BLaER1 (cell line): ENCODE measurements around the gene MROH7.

Experiments
- H3K27ac ChIP-seq: shearing (Covaris generic); formaldehyde crosslinking; 2 replicates; pipeline ENCODE4 v1.8.1; 2022
- H3K27me3 ChIP-seq: shearing (Covaris generic); formaldehyde crosslinking; 2 replicates; pipeline ENCODE4 v1.8.1; 2022
- H3K36me3 ChIP-seq: shearing (Covaris generic); formaldehyde crosslinking; 2 replicates; pipeline ENCODE4 v1.8.1; 2022
- H3K4me1 ChIP-seq: shearing (Covaris generic); formaldehyde crosslinking; 2 replicates; pipeline ENCODE4 v1.8.1; 2022
- H3K4me2 ChIP-seq: shearing (Covaris generic); formaldehyde crosslinking; 2 replicates; pipeline ENCODE4 v1.8.1; 2022
- H3K4me3 ChIP-seq: shearing (Covaris generic); formaldehyde crosslinking; 2 replicates; pipeline ENCODE4 v1.8.1; 2022
- H3K9ac ChIP-seq: shearing (Covaris generic); formaldehyde crosslinking; 2 replicates; pipeline ENCODE4 v1.8.1; 2022
- H3K9me3 ChIP-seq: shearing (Covaris generic); formaldehyde crosslinking; 2 replicates; pipeline ENCODE4 v1.8.1; 2022
- H4K20me1 ChIP-seq: shearing (Covaris generic); formaldehyde crosslinking; 2 replicates; pipeline ENCODE4 v1.8.1; 2022
- Cebpa-rat ChIP-seq: shearing (Covaris generic); IDR thresholded peaks from 2 replicates; pipeline ENCODE4 v1.8.1; 2022

Gene MROH7

GRCh38 chr1:54609301-54609921 lies 32.2 kb upstream of the MROH7 start:
- H3K27me3 ChIP-seq, result no peaks in the 10 kb centered on the region
- H4K20me1 ChIP-seq, result no peaks in the 10 kb centered on the region
- H3K4me1 ChIP-seq, result peaks cover 29% of the 10 kb centered on the region
- peak overlapping the region; percentile 50 for H3K4me2 ChIP-seq
- no peak for TF ChIP-seq Cebpa-rat
- H3K36me3 ChIP-seq, result no peaks in the 10 kb centered on the region
- H3K4me3 ChIP-seq, result no peak overlapping the region
- peak overlapping the region; percentile 49; the same call in 1 of the 2 replicates for H3K27ac ChIP-seq
- no peak overlapping the region for H3K9ac ChIP-seq
- H3K9me3 ChIP-seq, result no peaks in the 10 kb centered on the region

- Histone ChIP-seq H3K27me3 (no peaks in the 10 kb centered on the region), H3K4me2 (peak overlapping the region; percentile 50; the same call in 1 of the 2 replicates), H3K9me3 (no peaks in the 10 kb centered on the region), H3K27ac (no peak overlapping the region), H3K4me3 (no peak overlapping the region), H4K20me1 (no peaks in the 10 kb centered on the region), H3K4me1 (peaks cover 22% of the 10 kb centered on the region), H3K36me3 (no peaks in the 10 kb centered on the region), H3K9ac (no peak overlapping the region)
- TF ChIP-seq Cebpa-rat, result no peak
Measured at GRCh38 chr1:54610048-54610447, 31.5 kb upstream of the MROH7 start.

DNA sequence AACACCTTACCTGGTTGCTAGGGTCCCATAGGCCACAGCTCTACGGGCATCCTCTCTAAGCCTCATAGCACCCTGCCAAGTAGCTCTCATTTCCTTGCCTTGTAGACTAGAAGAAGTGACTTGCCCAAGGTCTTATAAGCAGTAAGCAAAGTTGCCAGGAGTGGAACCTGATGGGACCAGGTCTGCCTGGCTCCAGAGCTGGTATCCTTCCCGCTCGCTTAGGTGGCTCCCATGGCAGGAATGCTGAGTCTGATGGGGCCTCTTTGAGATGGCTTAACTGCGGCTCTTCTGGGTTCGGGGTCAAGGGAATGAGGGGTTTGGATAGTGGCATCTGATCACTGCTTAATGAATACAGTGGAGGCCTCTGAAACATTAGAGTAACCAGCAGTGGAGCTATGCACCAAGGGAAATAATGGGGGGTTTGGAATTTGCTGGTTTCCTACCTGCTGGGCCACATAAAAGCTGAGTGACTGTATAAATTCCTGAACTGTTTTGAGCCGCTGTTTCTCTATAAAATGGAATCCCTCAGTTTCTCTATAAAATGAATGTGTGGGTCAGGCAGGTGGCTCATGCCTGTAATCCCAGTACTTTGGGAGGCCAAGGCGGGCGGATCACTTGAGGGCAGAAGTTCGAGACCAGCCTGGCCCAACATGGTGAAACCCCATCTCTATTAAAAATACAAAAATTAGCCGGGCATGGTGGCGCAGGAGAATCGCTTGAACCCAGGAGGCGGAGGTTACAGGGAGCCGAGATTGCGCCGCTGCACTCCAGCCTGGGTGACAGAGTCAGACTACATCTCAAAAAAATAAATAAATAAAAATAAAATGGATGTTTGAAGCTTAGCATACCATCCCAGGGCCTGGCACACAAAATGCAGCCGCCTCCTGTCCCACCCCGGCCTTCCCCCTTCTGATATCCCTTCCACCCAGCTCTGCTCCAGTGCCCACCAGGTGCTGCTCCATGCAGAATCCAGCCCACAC lies 30.7 kb upstream of the MROH7 start:
- Histone ChIP-seq H3K27me3 (no peaks in the 10 kb centered on the region), H3K27ac (no peak overlapping the region), H3K9me3 (no peaks in the 10 kb centered on the region), H3K9ac (no peak overlapping the region), H3K4me1 (peaks cover 21% of the 10 kb centered on the region), H4K20me1 (no peaks in the 10 kb centered on the region), H3K36me3 (no peaks in the 10 kb centered on the region), H3K4me3 (no peak overlapping the region), H3K4me2 (no peak overlapping the region)
- no peak for TF ChIP-seq Cebpa-rat

GRCh38 chr1:54611621-54612020 lies 30.0 kb upstream of the MROH7 start:
- no peak overlapping the region for H3K4me2 ChIP-seq
- H3K4me1 ChIP-seq, result peaks cover 21% of the 10 kb centered on the region
- no peaks in the 10 kb centered on the region for H3K27me3 ChIP-seq
- H4K20me1 ChIP-seq, result no peaks in the 10 kb centered on the region
- no peak overlapping the region for H3K27ac ChIP-seq
- TF ChIP-seq Cebpa-rat, result no peak
- no peak overlapping the region for H3K9ac ChIP-seq
- H3K9me3 ChIP-seq, result no peaks in the 10 kb centered on the region
- no peaks in the 10 kb centered on the region for H3K36me3 ChIP-seq
- no peak overlapping the region for H3K4me3 ChIP-seq

DNA sequence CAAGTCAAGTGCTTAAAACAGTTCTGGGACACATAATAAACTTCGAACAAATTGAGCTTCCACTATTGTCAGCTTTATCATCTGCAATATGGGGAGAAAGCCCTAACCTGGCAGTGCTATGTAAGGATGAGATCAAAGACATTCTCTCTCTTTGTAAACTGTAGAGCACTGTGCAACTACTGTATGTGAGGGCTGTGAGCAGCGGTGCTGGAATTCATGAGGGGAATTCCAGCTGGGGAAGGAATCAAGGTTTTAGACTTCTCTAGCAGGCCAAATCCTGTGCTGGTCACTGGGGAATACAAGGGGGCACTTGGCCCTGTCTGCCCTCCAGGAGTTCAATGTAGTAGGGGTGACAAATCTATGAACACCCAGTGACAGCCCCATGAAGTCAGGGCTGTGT lies 27.6 kb upstream of the MROH7 start:
- Histone ChIP-seq H3K4me2 (no peak overlapping the region), H4K20me1 (no peaks in the 10 kb centered on the region), H3K27me3 (no peaks in the 10 kb centered on the region), H3K27ac (no peak overlapping the region), H3K4me1 (peaks cover 10% of the 10 kb centered on the region), H3K9ac (no peak overlapping the region), H3K9me3 (no peaks in the 10 kb centered on the region), H3K36me3 (no peaks in the 10 kb centered on the region), H3K4me3 (no peak overlapping the region)
- no peak for TF ChIP-seq Cebpa-rat

GRCh38 chr1:54614563-54614962 lies 27.0 kb upstream of the MROH7 start:
- Histone ChIP-seq H3K36me3 (no peaks in the 10 kb centered on the region), H3K9ac (no peak overlapping the region), H3K27me3 (no peaks in the 10 kb centered on the region), H3K4me1 (peaks cover 10% of the 10 kb centered on the region), H4K20me1 (no peaks in the 10 kb centered on the region), H3K9me3 (no peaks in the 10 kb centered on the region), H3K27ac (no peak overlapping the region), H3K4me2 (no peak overlapping the region), H3K4me3 (no peak overlapping the region)
- TF ChIP-seq Cebpa-rat, result no peak

DNA sequence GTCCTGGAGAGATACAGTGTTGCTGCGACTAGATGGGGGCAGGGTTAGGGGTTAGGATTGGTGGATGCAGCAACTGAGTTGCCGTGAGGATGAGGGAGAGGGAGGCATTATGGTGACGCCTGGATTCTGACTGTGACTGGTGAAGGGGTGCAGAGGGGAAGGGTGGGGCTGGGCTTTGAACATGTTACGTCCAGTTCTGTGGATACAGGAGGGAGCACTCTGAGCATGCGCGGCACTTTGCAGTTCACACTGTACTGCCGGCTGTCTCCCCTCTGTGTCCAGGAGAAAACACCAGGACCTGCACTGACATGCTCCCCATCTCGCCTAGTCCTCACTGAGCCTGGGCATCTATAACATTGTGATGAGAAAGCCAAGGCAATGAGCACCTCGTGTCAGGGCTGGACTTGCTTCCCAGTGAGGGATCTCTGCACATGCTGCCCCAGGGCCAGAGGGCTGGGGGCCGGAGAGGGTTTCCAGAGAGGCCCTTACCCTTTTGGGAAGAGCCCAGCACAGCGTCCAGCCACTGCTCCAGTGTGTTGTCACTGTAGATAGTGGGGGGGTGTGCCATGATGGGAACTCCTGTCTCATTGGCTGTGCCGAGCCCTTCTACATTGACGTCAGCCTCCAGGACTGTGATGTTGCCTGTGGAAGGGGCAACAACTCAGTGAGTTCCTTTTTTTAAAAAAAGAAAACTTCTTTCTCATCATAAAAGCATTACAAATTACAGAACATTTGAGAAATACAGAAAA lies 25.9 kb upstream of the MROH7 start:
- no peaks in the 10 kb centered on the region for H3K36me3 ChIP-seq
- H3K9me3 ChIP-seq, result no peaks in the 10 kb centered on the region
- no peaks in the 10 kb centered on the region for H3K27me3 ChIP-seq
- no peak overlapping the region for H3K4me2 ChIP-seq
- H3K27ac ChIP-seq, result no peak overlapping the region
- no peak overlapping the region for H3K9ac ChIP-seq
- H3K4me3 ChIP-seq, result no peak overlapping the region
- peaks cover 9% of the 10 kb centered on the region; the same call in 1 of the 2 replicates for H3K4me1 ChIP-seq
- H4K20me1 ChIP-seq, result no peaks in the 10 kb centered on the region
- TF ChIP-seq Cebpa-rat, result no peak

DNA sequence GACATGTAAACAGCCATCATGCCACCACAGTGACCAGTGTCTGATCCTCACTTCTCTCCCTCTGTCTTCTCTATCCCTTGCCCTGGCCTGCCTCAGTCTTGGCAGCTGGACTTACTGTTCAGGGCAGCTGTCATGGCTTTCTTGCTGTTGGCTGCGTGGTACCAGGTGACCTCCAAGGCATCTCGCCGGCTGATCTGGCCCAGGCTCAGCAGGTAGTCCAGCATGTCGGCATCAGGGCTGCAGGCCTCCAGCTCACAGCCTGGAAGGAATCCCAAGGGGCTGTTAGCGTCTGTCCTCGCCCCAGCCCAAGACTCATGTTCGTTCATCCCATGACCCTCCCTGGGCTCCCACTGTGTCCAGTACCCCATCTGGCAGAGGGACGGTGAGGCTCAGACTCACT lies 21.8 kb upstream of the MROH7 start:
- TF ChIP-seq Cebpa-rat, result no peak

GRCh38 chr1:54623216-54624007 lies 18.2 kb upstream of the MROH7 start, which contains the start of gene FAM151A:
FAM151A (minus strand) TSS chr1:54623525; CDS start chr1:54623395, 130 bp downstream.
- Histone ChIP-seq H3K4me2 (no peak within 1 kb of the TSS), H3K9me3 (no peaks in the 10 kb centered on the region), H3K36me3 (no peaks in the 10 kb centered on the region), H4K20me1 (no peaks in the 10 kb centered on the region), H3K27ac (no peak within 1 kb of the TSS), H3K4me1 (peaks cover 9% of the 10 kb centered on the region; the same call in 1 of the 2 replicates), H3K9ac (no peak within 1 kb of the TSS), H3K4me3 (no peak within 1 kb of the TSS), H3K27me3 (no peaks in the 10 kb centered on the region)
- no peak for TF ChIP-seq Cebpa-rat

More for the DNA sequence above, 21.8 kb upstream of the MROH7 start:
- H4K20me1 ChIP-seq, result no peaks in the 10 kb centered on the region
- no peaks in the 10 kb centered on the region for H3K36me3 ChIP-seq
- no peak overlapping the region for H3K9ac ChIP-seq
- no peaks in the 10 kb centered on the region for H3K9me3 ChIP-seq
- H3K27me3 ChIP-seq, result no peaks in the 10 kb centered on the region
- H3K4me3 ChIP-seq, result no peak overlapping the region
- no peak overlapping the region for H3K27ac ChIP-seq
- peak overlapping the region; percentile 13; the same call in 1 of the 2 replicates for H3K4me2 ChIP-seq
- peaks cover 9% of the 10 kb centered on the region; the same call in 1 of the 2 replicates for H3K4me1 ChIP-seq
